Suprapubic skin (tissue), 4 donors: ENCODE results near the gene DNAI4.

Experiments used
- POLR2A ChIP-seq, 2 donors: fragments of 450-650 bp; IDR thresholded peaks; one replicate each; pipeline ENCODE4 v1.6.1; 2017; ENCODE audit warnings: antibody characterized with exemption in 2 of 2, mild to moderate bottlenecking in 2 of 2, moderate library complexity in 2 of 2
- POLR2AphosphoS5 ChIP-seq, 3 donors: sonication (generic); formaldehyde crosslinking; IDR thresholded peaks; one replicate each; pipeline ENCODE4 v1.6.1; 2017; ENCODE audit warnings: antibody characterized with exemption in 3 of 3

DNA sequence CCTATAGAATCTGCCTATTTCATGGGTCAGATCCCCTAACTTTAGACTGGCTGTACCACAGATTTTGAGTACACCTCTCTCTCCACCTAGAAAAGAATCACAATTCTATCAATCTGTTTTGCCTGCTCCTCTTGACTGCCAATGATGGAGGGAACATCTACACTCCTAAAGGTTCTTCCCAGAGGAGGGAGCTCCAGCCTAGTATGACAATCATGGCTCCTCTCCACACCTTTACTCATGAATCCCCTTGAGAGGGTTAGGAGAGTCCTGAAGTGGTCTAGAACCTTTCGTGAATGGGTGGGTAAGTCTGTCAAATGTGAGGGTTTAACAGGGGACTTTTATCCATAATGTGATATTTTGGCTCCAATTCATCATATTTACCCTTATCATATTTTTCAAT lies 48.0 kb downstream of the DNAI4 start:
- TF ChIP-seq POLR2AphosphoS5 (IDR thresholded peaks at IDR 0.05) (no peak), POLR2A (IDR thresholded peaks at IDR 0.05) (no peak)
